HG03108 (cell line): ENCODE results near the gene KLHDC9.
A peak's percentile ranks its signal among the peaks of the same experiment; 100 is the strongest.
"Not testable (repeated sequence)": the region's sequence is repeated elsewhere in the genome, so short reads cannot be mapped to it uniquely, and the experiment has no call there.

Source experiments
- ATAC-seq: cut with Tn5 transposase; IDR thresholded peaks from one replicate; pipeline ENCODE4 v1.9.1; 2021; ENCODE audit warnings: moderate library complexity; ENCODE audit not compliant: unreplicated experiment

Gene KLHDC9

GRCh38 chr1:161098210-161099068 is at the start of gene KLHDC9:
Gene KLHDC9 (plus strand): TSS chr1:161098361. CDS start chr1:161098536, 175 bp downstream.
- peak; percentile 53 for ATAC-seq

- ATAC-seq = no peak
These were observed 49.0 kb upstream of the KLHDC9 start for GRCh38 chr1:161048949-161049722.

- no peak for ATAC-seq
These were observed 46.9 kb upstream of the KLHDC9 start for GRCh38 chr1:161051219-161051618.

GRCh38 chr1:161052899-161053298 is 45.3 kb upstream of the KLHDC9 start:
- no peak for ATAC-seq

GRCh38 chr1:161054232-161054631 is 43.9 kb upstream of the KLHDC9 start:
- ATAC-seq = no peak

- no peak for ATAC-seq
These were observed 43.4 kb upstream of the KLHDC9 start for GRCh38 chr1:161054805-161055204.

GRCh38 chr1:161059293-161059692 is 38.9 kb upstream of the KLHDC9 start:
- ATAC-seq = no peak

- ATAC-seq = no peak
These were observed 36.7 kb upstream of the KLHDC9 start for GRCh38 chr1:161061419-161061818.

GRCh38 chr1:161063936-161064335 is 34.2 kb upstream of the KLHDC9 start:
- not testable (repeated sequence) for ATAC-seq

- ATAC-seq = not testable (repeated sequence)
These were observed 32.5 kb upstream of the KLHDC9 start for GRCh38 chr1:161065681-161066080.

- ATAC-seq = no peak
These were observed 31.5 kb upstream of the KLHDC9 start for GRCh38 chr1:161066694-161067093.

- ATAC-seq = peak; percentile 62
These were observed 29.6 kb upstream of the KLHDC9 start for GRCh38 chr1:161068306-161069234.

GRCh38 chr1:161069241-161069640 is 28.9 kb upstream of the KLHDC9 start:
- no peak for ATAC-seq

- ATAC-seq = peak; percentile 81
These were observed 28.4 kb upstream of the KLHDC9 start, which contains the start of gene ARHGAP30 for GRCh38 chr1:161069731-161070270. Gene ARHGAP30 (minus strand): TSS chr1:161069891. CDS start chr1:161069624, 267 bp downstream.

- no peak for ATAC-seq
These were observed 27.4 kb upstream of the KLHDC9 start for GRCh38 chr1:161070761-161071160.

- no peak for ATAC-seq
These were observed 26.2 kb upstream of the KLHDC9 start for GRCh38 chr1:161071886-161072371.

GRCh38 chr1:161072751-161073449 is 25.3 kb upstream of the KLHDC9 start:
- no peak for ATAC-seq

GRCh38 chr1:161073474-161074121 is 24.6 kb upstream of the KLHDC9 start:
- ATAC-seq = no peak

GRCh38 chr1:161074676-161075368 is 23.3 kb upstream of the KLHDC9 start:
- ATAC-seq = no peak
